Gastrocnemius medialis (tissue), 4 donors: ENCODE measurements around the gene SLC44A2. TPM values are rescaled to one million over a fixed set of nuclear protein-coding genes. Genes with fewer than 3 reads are reported as not detected.

Experiments used
- ATAC-seq, 2 donors: fragments of 150-250 bp; one replicate each; pipeline ENCODE4 v1.9.1; 2016
- DNase-seq, 2 donors: peaks; one replicate each; pipeline ENCODE4 v3.0.0-alpha.2; 2019
- H3K27ac ChIP-seq, 4 donors: fragments of 200-600 bp; sonication (generic); 1 replicate in 1 of 4; 2 replicates in 3 of 4; pipeline ENCODE4 v1.5.1; 2016 to 2018; ENCODE audit warnings: mild to moderate bottlenecking in 2 of 4, moderate library complexity in 1 of 4
- H3K27me3 ChIP-seq, 3 donors: fragments of 200-600 bp; sonication (generic) in 2 of 3; 1 replicate in 1 of 3; 2 replicates in 2 of 3; pipeline versions ENCODE4 v1.5.1 to v1.6.0; 2016 to 2019; ENCODE audit warnings: mild to moderate bottlenecking in 1 of 3, moderate library complexity in 1 of 3
- H3K36me3 ChIP-seq, 2 donors: fragments of 200-600 bp; sonication (generic) in 1 of 2; one replicate each; pipeline ENCODE4 v1.5.1; 2017 to 2018
- H3K4me1 ChIP-seq, 2 donors: fragments of 200-600 bp; sonication (generic) in 1 of 2; one replicate each; pipeline ENCODE4 v1.5.1; 2016 to 2017; ENCODE audit warnings: mild to moderate bottlenecking in 2 of 2
- H3K4me3 ChIP-seq, 4 donors: fragments of 200-600 bp; sonication (generic) in 3 of 4; 1 replicate in 1 of 4; 2 replicates in 3 of 4; pipeline ENCODE4 v1.5.1; 2016 to 2019; ENCODE audit warnings: mild to moderate bottlenecking in 2 of 4
- H3K9me3 ChIP-seq, 3 donors: fragments of 200-600 bp; sonication (generic) in 2 of 3; 1 replicate in 1 of 3; 2 replicates in 2 of 3; pipeline ENCODE4 v1.5.1; 2016 to 2019
- CTCF ChIP-seq, 5 experiments: fragments of 450-650 bp in 3 of 5; fragments of 200-600 bp in 2 of 5; sonication (generic) in 2 of 5; IDR thresholded peaks in 4 of 5; conservative IDR thresholded peaks in 1 of 5; 1 replicate in 4 of 5; 2 replicates in 1 of 5; pipeline ENCODE4 v1.5.1; 2016 to 2019; ENCODE audit warnings: antibody characterized with exemption in 5 of 5, mild to moderate bottlenecking in 3 of 5, moderate library complexity in 3 of 5
- POLR2A ChIP-seq, 2 donors: fragments of 450-650 bp; IDR thresholded peaks; one replicate each; pipeline ENCODE4 v1.6.1; 2017; ENCODE audit warnings: antibody characterized with exemption in 2 of 2, mild to moderate bottlenecking in 2 of 2, moderate library complexity in 2 of 2
- in situ Hi-C, 4 donors: fragments of 200-750 bp; cut with MboI; loops; one replicate each; pipeline versions ENCODE4 v1.15.0 to v1.8.0; 2017; ENCODE audit warnings: low sequenced_read_pairs in 4 of 4
- intact Hi-C: fragments of 100-400 bp; cut with DNase I; formaldehyde crosslinking; loops from one replicate; pipeline ENCODE4 v1.15.1; 2023; ENCODE audit warnings: low total_unique reads
- total RNA-seq, 4 donors: library from RNA; depleted of rRNA; stranded (reverse); fragments of >200 nt; gene quantifications; one replicate each; pipeline versions ENCODE4 v1.1.0 to v1.2.3, GENCODE V29; 2016

The SLC44A2 gene
- total RNA-seq, 4 donors from 2014 or later, result 51.1 to 168 (median 105) TPM

GRCh38 chr19:10648360-10648759, 23.0 kb downstream of the SLC44A2 start:
- no peak overlapping the region for H3K4me3 ChIP-seq
- H3K27ac ChIP-seq, result no peak overlapping the region
- H3K4me1 ChIP-seq, result peaks cover 22 to 27% of the 10 kb centered on the region in 2 donors
- ATAC-seq, result no peak
- peaks cover 0 to under 1% of the 10 kb centered on the region in 2 donors for H3K36me3 ChIP-seq
- H3K27me3 ChIP-seq, result no peaks in the 10 kb centered on the region
- intact Hi-C loops, result no loop called here
- no peak for DNase-seq
- TF ChIP-seq POLR2A (IDR thresholded peaks at IDR 0.05), result no peak
- TF ChIP-seq CTCF (IDR thresholded peaks at IDR 0.05 in 4 of 5, conservative IDR thresholded peaks at IDR 0.05 in 1 of 5), result no peak
- no peaks in the 10 kb centered on the region for H3K9me3 ChIP-seq
- in situ Hi-C loops, result loop anchor here in 1 of 4 donors (5.0 kb wide), 1 partner anchor 66 kb away; no protein-coding TSS in a partner anchor

- Histone ChIP-seq H3K27ac (peak overlapping the region in 2 of 4 donors; percentile 97 to 99), H3K9me3 (no peaks in the 10 kb centered on the region), H3K27me3 (no peaks in the 10 kb centered on the region), H3K36me3 (no peaks in the 10 kb centered on the region), H3K4me1 (peaks cover 27 to 35% of the 10 kb centered on the region in 2 donors), H3K4me3 (no peak overlapping the region)
- intact Hi-C loops, result loop anchor here (2.0 to 10.0 kb wide), 4 partner anchors 49 to 247 kb away; partner anchors contain the start of genes CDC37, CDKN2D, KRI1 and TMED1
- DNase-seq, result no peak
- in situ Hi-C loops, result no loop called here
- no peak for ATAC-seq
- TF ChIP-seq CTCF (IDR thresholded peaks at IDR 0.05 in 4 of 5, conservative IDR thresholded peaks at IDR 0.05 in 1 of 5) (no peak), POLR2A (IDR thresholded peaks at IDR 0.05) (no peak)
These were observed 26.5 kb downstream of the SLC44A2 start for GRCh38 chr19:10651851-10652250.

- Histone ChIP-seq H3K27ac (peak overlapping the region; percentile 96 to 99 (median 98)), H3K9me3 (no peaks in the 10 kb centered on the region), H3K27me3 (no peaks in the 10 kb centered on the region), H3K4me3 (peak overlapping the region; percentile 69 to 99 (median 92)), H3K36me3 (no peaks in the 10 kb centered on the region), H3K4me1 (peaks cover 31 to 40% of the 10 kb centered on the region in 2 donors)
- DNase-seq (no peak), ATAC-seq (peak; percentile 21 to 26)
- intact Hi-C loops (loop anchor here (1.0 to 10.0 kb wide), 5 partner anchors 28 to 249 kb away; partner anchors contain the start of genes CDC37, CDKN2D, KRI1 and SLC44A2), in situ Hi-C loops (no loop called here)
- no peak for TF ChIP-seq CTCF (IDR thresholded peaks at IDR 0.05 in 4 of 5, conservative IDR thresholded peaks at IDR 0.05 in 1 of 5)
- no peak for TF ChIP-seq POLR2A (IDR thresholded peaks at IDR 0.05)
These were observed 28.1 kb downstream of the SLC44A2 start for GRCh38 chr19:10653482-10653731.

GRCh38 chr19:10653732-10654609, 28.6 kb downstream of the SLC44A2 start, which contains the start of gene ILF3:
Gene ILF3 (plus strand): TSS chr19:10654346. CDS start chr19:10670606, 16,260 bp downstream.
- DNase-seq (peak; percentile 100), ATAC-seq (peak; percentile 86 to 90)
- Histone ChIP-seq H3K36me3 (no peaks in the 10 kb centered on the region), H3K27ac (peak within 1 kb of the TSS; percentile 99 to 100 (median 99)), H3K4me3 (peak within 1 kb of the TSS; percentile 85 to 99 (median 97)), H3K27me3 (no peaks in the 10 kb centered on the region), H3K4me1 (peaks cover 31 to 45% of the 10 kb centered on the region in 2 donors), H3K9me3 (no peaks in the 10 kb centered on the region)
- intact Hi-C loops (loop anchor here (1.0 to 10.0 kb wide), 7 partner anchors 29 to 306 kb away; partner anchors contain the start of genes CDC37, CDKN2D, KEAP1 and KRI1), in situ Hi-C loops (no loop called here)
- peak; percentile 85 to 91 for TF ChIP-seq POLR2A (IDR thresholded peaks at IDR 0.05)
- TF ChIP-seq CTCF (IDR thresholded peaks at IDR 0.05 in 4 of 5, conservative IDR thresholded peaks at IDR 0.05 in 1 of 5), result peak in 2 of 5 experiments; percentile 68 to 82
